ENCODE data around the gene ANP32D. TPM values are rescaled to one million over a fixed set of nuclear protein-coding genes. Genes with fewer than 3 reads are reported as not detected.

Gene ANP32D
- total RNA-seq (2022; extraction: Qiagen RNA extraction; ENCODE audit: low read depth), result not detected in 5 replicates

DNA sequence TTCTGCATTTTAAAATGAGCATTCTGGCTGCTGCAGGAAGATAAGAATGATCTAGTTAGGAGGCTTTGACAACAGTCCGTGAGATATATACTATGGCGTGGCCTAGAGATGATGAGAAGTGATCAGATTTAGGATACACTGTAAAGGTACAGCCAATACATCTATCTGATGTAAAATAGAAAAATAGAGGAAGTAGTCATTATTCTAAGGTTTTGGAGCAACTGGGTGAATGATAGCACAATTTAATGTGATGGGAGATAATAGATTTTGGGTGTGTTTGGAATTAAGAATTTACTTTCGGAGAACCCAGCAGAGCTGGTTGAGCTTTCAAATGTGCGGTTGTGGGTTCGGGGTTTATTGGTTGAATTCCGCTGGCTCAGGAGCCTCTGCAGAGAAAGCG lies at the start of gene ANP32D:
TSS of gene ANP32D (plus strand) at position 301 of the 400 bp plus-strand sequence. CDS start 106 bp downstream, outside the sequence.

DNA sequence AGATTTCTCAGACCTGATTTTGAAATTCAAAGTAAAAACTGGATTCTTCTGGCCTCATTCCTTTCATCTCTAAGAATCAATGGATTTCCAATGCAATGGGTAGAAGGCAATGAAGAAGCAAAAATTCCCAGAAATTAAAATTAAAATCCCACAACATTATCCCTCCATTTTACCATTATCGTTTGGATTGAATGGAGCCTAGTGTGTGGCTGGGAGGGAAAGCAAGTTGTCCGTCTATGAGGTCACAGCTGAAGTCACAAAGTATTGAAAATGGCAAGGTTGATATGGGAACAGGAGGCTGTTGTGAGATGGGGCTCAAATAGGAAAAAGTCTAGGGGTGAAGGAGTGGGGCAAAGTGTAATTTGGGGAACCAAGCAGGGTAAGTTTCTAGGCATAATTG lies 9.8 kb downstream of the ANP32D start, which contains the start of gene C12orf54:
TSS of gene C12orf54 (plus strand) at position 301 of the 400 bp plus-strand sequence. CDS start 799 bp downstream, outside the sequence.

Other genes with a start within 250 kb of the ANP32D start
- gene ZNF641, start 121.6 kb upstream of the ANP32D start, total RNA-seq (2022; extraction: Qiagen RNA extraction; ENCODE audit: low read depth), result 5.4 to 7.2 TPM (median 6.4 TPM) in 5 replicates
- not detected in 5 replicates for gene C12orf54, start 9.9 kb downstream of the ANP32D start, total RNA-seq (2022; extraction: Qiagen RNA extraction; ENCODE audit: low read depth)
- gene OR8S1, start 53.1 kb downstream of the ANP32D start, total RNA-seq (2022; extraction: Qiagen RNA extraction; ENCODE audit: low read depth), result not detected in 5 replicates
- not detected in 5 replicates for gene LALBA, start 97.5 kb downstream of the ANP32D start, total RNA-seq (2022; extraction: Qiagen RNA extraction; ENCODE audit: low read depth)
- 30.4 to 45.9 TPM (median 36.6 TPM) in 5 replicates for gene KANSL2, start 209.7 kb downstream of the ANP32D start, total RNA-seq (2022; extraction: Qiagen RNA extraction; ENCODE audit: low read depth)
- gene CCNT1, start 244.1 kb downstream of the ANP32D start, total RNA-seq (2022; extraction: Qiagen RNA extraction; ENCODE audit: low read depth), result 8.8 to 16.7 TPM (median 13.5 TPM) in 5 replicates